HG02943 (cell line): ENCODE measurements around the gene ZNF567.
"Not testable (repeated sequence)": the region's sequence is repeated elsewhere in the genome, so short reads cannot be mapped to it uniquely, and the experiment has no call there.

Source experiments
- ATAC-seq: cut with Tn5 transposase; IDR thresholded peaks from one replicate; pipeline ENCODE4 v1.9.1; 2021; ENCODE audit warnings: mild to moderate bottlenecking, low read depth, moderate library complexity; ENCODE audit not compliant: unreplicated experiment

The ZNF567 gene

GRCh38 chr19:36749613-36750012 is 62.2 kb downstream of the ZNF567 start:
- not testable (repeated sequence) for ATAC-seq

- no peak for ATAC-seq
Measured at GRCh38 chr19:36750066-36750691, 62.8 kb downstream of the ZNF567 start.
